HS-5 (cell line): ENCODE results near the gene FHIT.
A peak's percentile ranks its signal among the peaks of the same experiment; 100 is the strongest.

Experiments
- DNase-seq: peaks from one replicate; pipeline ENCODE4 v3.0.0-alpha.2; 2012; ENCODE audit warnings: low read depth

The FHIT gene

DNA sequence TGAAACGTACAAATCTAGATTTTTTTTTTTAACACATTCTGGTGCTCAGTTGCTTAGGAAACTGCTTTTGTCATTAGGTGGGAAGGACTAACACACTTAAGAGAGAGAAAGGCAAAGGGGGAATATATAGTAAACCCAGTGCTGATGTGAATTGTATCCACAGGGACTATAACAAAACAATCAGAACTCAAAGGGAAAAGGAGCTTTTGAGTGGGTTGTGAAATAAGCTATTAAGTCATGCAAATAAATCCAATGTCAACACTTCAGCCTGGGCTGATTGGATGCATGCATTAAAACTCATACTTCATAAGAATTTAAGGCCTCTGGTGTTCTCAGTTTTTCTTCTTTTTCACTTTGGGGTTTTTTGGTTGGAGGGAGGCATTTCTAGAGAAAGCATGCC, 628.9 kb downstream of the FHIT start:
- no peak for DNase-seq

DNA sequence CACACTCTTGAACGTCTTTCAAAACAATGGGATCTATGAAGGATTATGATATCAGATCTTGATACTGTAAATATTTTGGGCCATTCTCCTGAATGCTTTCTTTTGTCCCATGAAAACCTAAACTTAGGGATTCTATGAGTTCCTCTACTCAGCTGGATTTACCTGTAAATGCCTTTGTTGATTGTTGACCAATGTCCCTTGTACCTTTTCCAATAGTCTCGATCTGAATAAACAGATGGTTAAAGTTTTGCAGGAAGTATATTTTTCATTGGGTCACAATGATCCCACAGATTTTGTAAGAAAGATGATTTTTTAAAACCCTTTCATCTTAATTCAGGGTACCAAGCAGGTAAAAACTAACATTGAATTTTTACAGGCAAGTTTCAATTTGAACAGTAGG, 634.1 kb downstream of the FHIT start:
- DNase-seq = no peak

DNA sequence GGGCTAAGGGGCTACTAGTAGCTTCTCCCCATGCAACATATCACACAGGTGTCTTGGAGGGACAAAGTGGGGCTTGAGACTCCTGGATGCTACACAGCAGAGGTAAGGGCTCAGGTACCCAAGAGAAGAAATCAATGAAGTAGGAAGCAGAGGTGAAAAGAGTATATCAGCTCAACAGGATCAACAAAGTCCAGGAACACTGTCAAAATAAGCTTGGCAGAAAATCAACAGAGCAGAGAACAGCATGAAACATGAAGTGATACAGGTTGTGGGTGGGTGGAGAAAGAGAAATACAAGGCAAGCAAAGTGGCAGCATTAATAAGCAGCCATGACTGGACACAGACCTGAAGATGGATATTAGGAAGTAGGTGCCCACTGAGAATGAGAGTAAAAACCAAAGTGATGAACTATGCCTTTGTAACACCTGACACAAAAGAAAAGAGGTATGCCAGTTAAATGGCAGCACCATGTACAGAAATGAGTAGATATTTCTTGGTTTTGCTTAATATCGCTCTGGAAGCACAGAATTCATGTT, 637.4 kb downstream of the FHIT start:
- DNase-seq = no peak

DNA sequence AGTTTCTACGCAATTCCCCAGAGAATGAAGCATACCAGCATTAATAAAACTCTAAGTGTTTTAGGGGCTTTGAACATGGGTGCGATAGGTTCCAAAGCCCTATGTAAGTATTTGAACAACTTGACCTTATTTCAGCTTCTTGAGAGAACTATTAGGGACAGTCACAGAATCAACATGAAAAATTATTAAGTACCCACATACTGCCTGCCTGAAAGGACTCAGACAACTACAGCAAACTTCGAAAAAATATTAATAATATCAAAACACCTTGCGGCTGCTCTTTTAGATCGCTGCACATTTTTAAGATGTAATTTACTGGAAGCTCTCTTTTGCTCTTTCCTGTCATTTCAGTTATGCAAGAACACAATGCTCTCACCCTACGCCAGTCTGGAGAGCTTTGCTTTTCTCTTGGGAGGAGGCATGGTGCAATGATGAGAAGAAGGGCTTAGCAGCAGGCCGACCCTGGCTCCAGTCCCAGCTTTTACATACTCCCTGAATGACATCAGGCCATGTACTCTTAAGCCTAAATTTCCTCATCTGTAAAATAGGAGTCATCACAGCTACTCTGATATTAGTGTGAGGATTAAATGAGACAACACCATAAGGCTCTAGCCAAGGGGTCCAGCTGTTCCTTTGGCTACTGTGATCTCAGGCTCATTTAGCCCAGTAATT, 640.7 kb downstream of the FHIT start:
- peak; percentile 8 for DNase-seq

DNA sequence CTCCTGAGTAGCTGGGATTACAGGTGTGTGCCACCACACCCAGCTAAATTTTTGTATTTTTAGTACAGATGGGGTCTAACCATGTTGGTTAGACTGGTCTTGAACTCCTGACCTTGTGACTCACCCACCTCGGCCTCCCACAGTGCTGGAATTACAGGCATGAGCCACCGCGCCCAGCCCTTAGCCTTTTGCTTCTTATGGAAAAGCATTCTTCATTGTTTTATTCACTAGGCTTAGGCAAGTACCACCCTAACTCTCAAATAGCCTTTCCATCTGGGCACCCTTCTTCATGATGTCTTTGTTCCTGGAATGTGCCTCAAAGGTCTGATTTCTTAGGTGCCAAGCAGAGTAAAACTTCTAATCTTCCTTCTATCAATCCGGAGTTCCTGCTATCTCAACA, 641.8 kb downstream of the FHIT start:
- DNase-seq = no peak

DNA sequence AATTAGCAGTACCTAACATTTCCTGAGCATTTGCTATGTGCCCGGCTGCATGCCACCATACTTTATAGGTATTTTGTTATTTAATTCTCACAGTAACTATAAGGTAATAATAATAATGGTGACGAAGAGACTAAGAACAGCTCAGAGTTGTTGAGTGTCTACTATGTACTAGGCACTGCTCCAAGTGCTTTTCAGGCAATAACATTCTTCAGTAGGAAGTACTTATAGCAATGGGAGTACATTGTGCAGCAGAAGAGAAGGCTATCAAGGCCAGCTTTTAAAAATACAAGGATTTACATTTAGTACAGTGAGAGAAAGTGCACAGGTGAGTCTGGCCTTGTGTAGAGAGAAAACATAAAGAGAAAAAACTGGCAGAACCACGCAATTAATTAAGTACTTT, 647.4 kb downstream of the FHIT start:
- DNase-seq = no peak

DNA sequence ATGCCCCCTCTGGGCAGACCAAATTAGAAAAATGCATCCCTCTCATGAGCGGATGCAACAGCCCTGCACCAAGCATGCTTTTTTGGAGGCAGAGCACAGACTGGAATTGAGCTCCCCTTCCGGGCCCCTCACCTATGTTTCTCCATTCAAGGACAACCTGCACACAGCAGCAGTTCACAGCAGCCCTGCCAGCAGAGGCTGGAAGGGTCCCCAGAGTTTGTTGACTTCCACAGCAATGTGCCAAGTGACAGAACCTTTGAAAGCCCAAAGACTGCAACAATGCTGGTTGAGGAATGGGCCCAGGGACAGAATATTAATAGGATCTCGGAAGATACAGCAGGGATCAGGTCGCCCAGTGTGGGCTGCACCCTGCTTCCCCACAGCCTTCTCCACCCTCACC, 650.4 kb downstream of the FHIT start:
- DNase-seq = no peak

DNA sequence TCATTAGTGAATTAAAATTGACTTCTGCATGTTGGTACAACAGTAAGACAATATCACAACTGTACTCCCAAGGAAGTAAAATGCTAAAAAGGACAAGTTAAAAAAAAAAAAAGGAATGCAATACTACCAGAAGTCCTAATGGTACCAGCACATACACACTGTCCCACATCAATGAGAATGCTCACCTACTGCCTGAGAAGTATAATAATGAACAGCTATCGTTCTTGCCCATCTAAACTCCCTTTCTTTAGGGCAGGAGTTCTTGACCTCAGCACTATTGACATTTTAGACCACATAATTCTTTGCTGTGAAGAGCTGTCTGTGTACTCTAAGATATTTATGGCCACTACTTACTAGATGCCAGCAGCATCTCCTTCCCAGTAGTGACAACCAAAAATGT, 651.7 kb downstream of the FHIT start:
- DNase-seq = no peak

DNA sequence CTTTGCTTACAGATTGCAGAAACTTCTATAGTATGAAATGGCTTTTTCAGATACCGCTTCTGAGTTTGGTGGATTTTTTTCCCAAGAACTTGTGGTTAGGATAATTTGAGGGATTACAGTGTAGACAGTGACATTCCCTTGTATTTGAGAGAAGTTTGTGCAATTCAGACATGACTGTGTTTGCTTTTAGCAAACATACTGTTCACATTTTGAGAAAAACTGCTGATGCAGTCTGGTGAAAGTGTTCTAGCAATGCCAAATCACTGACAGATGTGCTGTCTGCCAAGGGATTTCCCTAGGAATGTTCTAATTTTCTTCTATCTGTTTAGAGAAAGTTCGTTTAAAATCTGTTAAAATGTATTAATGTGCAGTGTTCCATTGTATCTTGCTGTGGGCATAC, 652.6 kb downstream of the FHIT start:
- DNase-seq = no peak

DNA sequence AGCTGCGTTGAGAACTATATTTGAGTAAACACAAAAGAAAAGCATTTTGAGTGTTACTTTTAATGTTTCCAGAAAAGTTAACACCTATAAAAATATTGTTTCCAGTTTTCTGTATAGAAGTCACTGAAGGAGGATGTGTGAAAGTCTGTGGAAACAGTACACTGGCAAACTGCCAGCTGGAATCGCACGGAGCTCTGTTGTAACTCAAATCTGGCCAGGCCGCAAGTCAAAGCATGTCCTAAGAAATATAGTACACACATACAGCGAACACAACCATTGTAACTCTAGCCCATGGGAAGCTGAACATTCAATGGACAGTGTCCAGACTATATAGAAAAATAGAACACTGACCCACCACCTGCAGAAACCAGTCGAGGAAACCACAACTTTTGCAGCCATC, 657.2 kb downstream of the FHIT start:
- no peak for DNase-seq

DNA sequence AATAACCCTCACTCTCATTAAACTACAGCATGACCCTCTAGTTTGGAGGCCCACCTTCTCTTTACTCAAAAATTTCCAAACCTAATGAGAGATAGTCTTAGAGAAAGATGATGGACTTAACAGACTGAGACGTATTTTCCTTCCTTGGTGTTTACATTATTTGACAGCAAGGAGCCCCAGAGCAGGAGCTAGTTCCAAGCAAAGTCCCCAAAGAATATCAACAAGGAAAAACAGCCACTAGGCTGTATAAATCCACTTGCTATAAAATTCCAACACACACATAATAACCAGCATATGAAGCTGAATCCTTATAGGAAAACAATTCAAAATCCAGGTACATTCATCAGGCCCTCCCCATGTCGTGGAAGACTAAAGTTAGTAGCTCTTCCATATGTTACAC, 660.0 kb downstream of the FHIT start:
- no peak for DNase-seq

DNA sequence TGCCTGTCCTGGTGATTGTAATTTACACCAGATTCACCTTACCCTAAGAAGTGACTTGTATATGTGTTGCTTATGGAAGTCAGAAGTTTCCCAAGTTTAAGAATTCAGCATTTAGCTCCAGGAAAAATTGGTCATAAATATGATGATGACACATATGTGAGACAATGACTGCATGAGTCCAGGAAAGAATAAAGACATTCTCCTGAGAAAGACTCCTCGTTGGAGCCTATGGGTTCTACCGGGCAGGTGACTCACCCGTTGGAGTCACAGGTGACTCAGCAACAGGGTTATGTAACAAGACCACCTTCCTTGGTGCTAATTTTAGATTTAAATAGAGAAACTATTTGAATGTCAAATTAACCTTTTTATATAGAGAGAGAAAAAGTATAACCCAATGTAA, 662.4 kb downstream of the FHIT start:
- DNase-seq = peak; percentile 76

DNA sequence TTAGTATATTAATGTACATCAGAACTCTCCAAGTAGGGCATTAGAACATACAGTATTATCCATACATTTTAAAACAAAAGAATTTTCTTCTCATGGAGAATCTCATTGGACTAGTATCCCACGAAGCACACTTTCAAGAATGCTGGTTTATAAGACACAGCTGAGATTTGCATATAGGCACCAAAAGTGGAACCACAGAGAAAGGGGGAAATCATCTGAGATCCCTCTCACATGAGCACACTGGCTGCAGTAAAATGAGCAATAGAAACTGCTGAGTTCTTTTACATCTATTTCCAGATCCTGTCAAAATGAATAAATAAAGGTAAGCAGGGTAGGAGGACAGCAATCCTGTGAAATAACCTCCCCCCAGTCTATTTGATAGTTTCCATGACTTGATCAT, 665.3 kb downstream of the FHIT start:
- no peak for DNase-seq

DNA sequence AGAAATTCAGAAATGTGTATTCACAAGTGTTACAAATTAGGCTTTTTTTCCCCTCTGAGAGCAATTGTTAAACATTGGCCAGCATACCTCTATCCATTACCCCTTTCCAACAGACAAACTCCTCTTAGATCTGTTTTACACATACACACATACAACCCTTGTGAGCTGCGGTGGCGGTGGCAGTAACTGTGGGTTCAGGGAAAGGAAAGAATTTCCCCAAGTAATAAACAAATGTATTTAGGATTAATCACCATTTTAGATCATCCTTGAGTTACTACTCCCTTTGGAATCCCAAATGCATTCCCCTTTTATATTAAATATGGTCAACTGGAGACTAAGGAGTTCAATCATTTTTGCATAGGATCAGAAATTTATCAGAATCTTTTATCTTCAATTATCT, 667.0 kb downstream of the FHIT start:
- no peak for DNase-seq

DNA sequence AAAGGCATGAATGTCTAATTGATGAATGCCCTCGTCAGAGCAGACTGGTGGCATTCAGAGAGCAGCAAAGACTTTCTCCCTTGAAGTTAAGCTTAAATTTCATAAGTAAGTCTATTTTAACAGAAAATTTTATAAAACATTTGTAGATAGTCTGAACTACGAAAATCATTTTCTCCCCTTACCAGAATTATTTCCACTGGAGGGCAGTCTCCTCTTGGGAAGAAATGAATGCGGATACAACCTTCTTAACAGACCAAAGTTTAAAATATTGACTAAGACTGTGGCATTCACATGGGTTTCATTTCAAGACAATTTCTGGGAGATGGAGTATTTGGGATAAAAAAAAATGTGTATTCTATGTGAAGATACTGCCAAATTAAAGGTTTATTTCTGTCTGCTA, 669.0 kb downstream of the FHIT start:
- no peak for DNase-seq

DNA sequence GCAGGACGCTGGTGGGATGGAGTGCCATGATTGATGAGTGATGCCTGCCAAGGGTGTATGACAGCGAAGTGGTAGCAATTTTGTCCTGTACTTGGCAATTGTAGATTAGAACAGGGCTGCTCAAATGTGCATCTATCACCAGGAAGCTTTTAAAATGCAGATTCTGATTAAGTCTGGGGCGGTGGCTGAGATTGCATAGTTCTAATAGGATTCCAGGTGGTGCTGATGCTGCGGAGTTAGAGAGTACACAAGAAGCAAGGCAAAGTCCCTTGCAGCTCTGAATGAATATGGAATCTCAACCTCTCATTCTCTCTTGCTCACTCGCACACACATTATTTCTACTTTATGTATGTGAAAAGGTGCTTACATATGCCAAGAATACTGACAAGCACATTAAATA, 670.4 kb downstream of the FHIT start:
- DNase-seq = no peak

DNA sequence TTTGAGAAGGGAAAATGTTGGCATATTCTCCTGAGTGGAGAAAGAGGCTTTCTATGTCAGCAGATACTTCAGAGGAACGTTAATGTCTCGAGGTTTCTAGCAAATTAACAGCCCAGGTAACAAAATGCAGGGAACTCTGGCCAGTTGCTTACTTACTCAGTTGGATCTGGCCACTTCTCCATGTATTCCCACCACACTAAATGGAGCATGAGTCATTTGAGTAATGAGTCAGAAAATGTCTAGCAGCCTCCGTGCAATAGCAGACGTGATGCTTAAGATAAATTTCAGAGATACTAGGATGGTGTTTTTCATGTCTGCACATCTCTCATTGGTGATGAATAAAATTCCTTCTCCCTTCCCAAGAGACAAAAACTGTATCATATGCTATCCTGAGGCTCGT, 671.5 kb downstream of the FHIT start:
- DNase-seq = peak; percentile 80

DNA sequence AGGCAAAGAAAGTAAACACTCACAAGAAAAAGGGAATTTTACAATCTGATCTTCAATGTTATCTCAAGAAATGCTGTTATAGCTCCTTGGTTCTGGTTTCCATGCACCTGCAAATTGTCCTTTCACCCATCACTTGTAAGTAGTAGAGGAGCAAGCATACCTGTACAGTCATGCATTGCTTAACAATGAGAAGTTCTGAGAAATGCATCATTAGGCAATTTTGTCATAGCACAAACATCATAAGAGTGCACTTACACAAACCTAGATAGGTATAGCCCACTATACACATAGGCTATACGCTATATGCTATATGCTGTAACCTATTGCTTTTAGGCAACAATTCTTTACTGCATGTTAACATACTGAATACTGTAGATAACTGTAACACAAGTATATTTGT, 672.3 kb downstream of the FHIT start:
- DNase-seq = no peak

DNA sequence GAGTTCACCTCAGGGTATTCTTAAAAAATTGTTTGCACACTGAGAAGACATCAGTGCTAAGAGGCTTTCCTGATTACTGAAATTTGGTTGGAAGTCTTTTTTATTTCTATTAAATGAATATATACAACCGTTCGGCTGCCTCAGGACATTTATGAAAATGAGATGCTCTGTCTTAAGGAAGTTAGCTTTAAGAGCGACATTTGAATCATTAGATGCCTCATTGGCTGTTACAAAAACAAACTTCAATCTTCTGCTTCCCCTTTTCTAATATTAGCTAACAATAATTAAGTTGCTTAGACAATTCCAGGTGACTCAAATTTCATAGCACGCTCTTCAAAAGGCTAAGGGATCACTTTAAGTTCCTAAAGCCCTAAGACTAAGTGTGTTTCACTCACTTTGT, 673.7 kb downstream of the FHIT start:
- no peak for DNase-seq

DNA sequence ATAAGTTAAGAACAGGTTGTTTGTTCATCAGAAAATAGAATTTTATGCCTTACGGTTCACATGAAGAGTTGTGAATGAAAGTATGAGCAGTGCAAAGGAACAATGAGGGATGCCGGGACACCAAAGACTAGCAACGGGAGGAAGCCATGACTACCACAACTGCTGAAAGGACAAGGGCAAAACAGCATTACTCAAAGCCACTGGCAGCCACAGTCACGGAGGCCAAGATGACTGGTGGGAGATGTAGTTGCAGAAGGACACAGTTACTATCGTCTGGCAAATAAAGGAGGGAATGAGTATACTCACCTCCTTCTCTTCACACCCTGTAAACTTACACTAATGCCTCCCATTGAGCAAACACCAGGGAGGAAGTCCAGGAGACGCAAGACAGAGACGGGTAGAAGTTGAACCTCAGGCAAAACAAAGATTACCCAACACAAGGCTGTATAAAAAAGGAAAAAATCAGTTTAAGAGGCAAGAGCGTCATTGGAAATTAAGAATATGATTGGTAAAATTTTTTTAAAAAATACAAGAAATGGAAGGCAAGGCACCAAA, 675.5 kb downstream of the FHIT start:
- no peak for DNase-seq

DNA sequence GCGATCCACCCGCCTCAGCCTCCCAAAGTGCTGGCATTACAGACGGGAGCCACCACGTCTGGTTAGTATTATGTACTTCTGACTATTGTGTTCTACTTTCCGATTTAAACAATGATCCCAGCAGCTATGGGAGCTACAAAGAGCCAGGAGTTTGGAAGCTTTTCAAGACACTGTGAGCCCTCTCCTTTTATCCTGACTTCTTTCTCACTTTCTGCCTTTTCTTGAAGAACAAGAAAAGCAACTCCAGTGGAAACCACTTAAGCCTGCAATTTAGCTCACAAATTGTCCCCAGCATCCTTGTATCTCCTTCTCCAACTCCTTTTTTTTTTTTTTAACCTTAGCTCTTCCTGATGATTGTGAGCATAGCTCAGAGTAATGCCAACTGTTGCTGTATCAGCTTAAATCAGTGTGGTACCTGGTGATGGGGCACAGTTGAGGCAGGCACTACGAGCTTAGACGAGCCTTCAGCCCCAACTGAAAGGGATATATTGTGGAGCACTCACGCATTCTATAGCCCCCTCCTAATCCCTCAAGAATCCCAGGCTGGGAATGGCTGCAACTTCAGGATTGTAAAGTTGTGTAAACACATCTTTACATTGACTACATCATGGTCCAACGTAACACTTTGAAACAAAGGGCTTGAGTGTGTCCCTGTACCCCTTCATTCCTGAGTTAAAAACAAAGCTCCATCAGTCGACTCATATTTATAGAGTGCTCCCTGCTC, 677.0 kb downstream of the FHIT start:
- no peak for DNase-seq

DNA sequence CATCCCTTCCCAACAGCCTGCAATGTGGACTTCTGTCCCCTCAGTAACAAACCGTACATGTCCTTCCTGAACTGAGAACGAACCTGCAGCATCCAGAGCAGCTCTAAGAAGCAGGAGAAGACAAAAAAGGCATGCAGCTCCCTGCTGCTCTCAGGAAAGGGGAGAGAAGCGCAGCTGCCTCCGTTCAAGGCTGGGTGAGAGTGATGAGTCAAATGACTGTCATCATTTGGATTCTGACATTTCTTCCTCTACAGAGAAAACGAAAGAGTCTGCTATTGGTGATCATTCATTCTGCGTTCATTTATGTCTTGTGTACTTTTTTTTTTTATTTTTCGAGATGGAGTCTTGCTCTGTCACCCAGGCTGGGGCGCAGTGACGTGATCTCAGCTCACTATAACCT, 677.8 kb downstream of the FHIT start:
- peak; percentile 58 for DNase-seq

DNA sequence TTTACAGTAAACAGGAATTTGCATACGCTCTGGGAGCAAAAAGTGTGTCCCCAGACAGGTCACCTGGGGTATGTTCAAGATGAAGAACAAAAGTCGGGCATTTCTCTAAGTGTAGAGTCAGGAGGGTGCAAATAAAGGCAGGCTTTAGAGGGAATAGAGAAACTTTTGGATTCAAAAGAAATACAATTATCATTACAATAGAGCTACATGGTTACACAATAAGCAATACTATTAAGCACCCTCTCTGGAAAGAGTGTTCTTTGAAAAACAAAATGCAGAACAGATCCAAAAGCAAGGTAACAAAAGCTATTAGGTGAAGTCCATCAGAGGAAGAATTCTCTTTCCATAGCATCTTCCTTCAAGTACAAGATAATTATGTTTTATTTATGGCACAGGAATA, 679.7 kb downstream of the FHIT start:
- no peak for DNase-seq

DNA sequence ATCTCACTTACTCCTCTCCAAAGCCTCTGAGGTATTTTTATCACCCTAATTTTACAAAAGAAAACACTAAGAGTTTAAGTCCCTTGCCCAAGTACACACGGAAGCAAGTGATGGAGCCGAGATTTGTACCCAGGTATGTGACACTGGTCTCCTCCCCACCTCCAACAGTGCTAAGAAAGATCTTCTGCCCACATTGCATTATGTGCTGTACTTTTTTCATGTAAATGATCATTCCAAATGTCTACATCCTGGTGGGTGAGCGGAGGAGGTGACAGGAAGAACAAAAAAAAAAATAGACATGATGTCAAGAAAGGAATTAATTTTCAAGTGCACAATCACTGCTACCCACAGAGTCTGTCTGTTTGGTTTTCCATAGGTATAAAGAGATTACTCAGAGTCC, 694.1 kb downstream of the FHIT start:
- DNase-seq = no peak
